Left lung (tissue), 10 donors: ENCODE measurements around the gene SLC6A2. TPM values are rescaled to one million over a fixed set of nuclear protein-coding genes. Genes with fewer than 3 reads are reported as not detected.

Source experiments
- ATAC-seq: fragments of 200-7000 bp; cut with Tn5 transposase; one replicate; pipeline ENCODE4 v1.9.1; 2020; ENCODE audit warnings: moderate library complexity
- DNase-seq, 4 donors: peaks; one replicate each; pipeline ENCODE4 v3.0.0-alpha.2; 2013 to 2020
- H3K27ac ChIP-seq, 2 donors: fragments of 200-600 bp; sonication (generic) in 1 of 2; one replicate each; pipeline versions ENCODE4 v1.5.0 to v1.8.0; 2020 to 2021
- H3K27me3 ChIP-seq, 2 donors: fragments of 200-600 bp; sonication (generic) in 1 of 2; one replicate each; pipeline versions ENCODE4 v1.5.0 to v1.8.0; 2020 to 2021
- H3K36me3 ChIP-seq, 2 donors: fragments of 200-600 bp; sonication (generic) in 1 of 2; one replicate each; pipeline versions ENCODE4 v1.5.0 to v1.8.0; 2020 to 2021
- H3K4me1 ChIP-seq, 2 donors: fragments of 200-600 bp; one replicate each; pipeline ENCODE4 v1.8.0; 2021
- H3K4me3 ChIP-seq, 2 donors: fragments of 200-600 bp; sonication (generic) in 1 of 2; one replicate each; pipeline versions ENCODE4 v1.5.0 to v1.8.0; 2020 to 2021; ENCODE audit warnings: mild to moderate bottlenecking in 1 of 2
- H3K9me3 ChIP-seq, 2 donors: fragments of 200-600 bp; sonication (generic) in 1 of 2; one replicate each; pipeline versions ENCODE4 v1.5.0 to v1.8.0; 2020 to 2021
- intact Hi-C, 2 donors: fragments of 100-400 bp; cut with DNase I; formaldehyde crosslinking; loops; one replicate each; pipeline versions ENCODE4 v1.11.2 to v1.14.2; 2022
- polyA plus RNA-seq, 6 donors: library from polyadenylated mRNA; unstranded; fragments of 120-200 nt; gene quantifications; one replicate each; pipeline ENCODE4 v1.2.1, GENCODE V29; 2013; ENCODE audit not compliant: insufficient read length in 6 of 6
- total RNA-seq, 2 donors: library from RNA; stranded (reverse); fragmentation: NEBNext Ultra II Directional; extraction: Animal tissue kit (Norgen Biotek cat#: 25700); gene quantifications; one replicate each; pipeline ENCODE4 v1.2.1, GENCODE V29; 2021
- TF ChIP-seq, protein P1 (sequence below), 2 donors: fragments of 200-600 bp; sonication (generic) in 1 of 2; IDR thresholded peaks; one replicate each; pipeline versions ENCODE4 v1.5.0 to v1.8.0; 2021; ENCODE audit warnings: antibody characterized with exemption in 2 of 2
- donor health status: DM: no; HTN: yes; CAD: no.
- donor health status: DM: no; HTN: no; CAD: no.

SLC6A2 gene
- total and polyA plus RNA-seq, 8 donors = 0.10 TPM; not detected in 5

DNA sequence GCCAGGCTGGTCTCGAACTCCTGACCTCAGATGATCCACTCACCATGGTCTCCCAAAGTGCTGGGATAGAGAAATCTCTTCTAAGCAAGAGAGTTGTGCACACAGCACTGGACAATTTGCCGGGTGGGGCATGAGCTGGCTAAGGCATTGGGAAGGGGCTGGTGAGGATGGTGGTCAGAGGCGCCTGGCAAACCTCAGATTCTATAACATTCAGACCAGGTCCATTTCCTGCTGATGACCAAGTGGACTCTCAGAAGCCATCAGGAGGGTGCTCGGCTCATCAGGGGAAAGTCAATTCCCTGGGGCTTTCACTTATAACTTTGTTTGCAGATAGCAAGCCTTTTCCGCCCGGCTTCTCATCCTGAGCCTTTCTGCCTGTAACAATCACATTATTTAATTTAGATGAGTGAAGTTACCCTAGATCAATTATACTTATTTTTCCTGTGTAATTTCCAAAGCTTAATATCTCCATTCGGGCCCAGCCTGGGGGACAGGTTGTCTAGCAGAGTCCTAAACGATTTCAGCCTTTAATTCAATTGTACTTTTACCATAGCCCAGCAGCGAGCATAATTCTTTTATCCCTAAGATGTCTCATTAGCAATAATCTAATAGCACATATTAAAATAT lies 15.0 kb upstream of the SLC6A2 start:
- TF ChIP-seq, protein P1, sequence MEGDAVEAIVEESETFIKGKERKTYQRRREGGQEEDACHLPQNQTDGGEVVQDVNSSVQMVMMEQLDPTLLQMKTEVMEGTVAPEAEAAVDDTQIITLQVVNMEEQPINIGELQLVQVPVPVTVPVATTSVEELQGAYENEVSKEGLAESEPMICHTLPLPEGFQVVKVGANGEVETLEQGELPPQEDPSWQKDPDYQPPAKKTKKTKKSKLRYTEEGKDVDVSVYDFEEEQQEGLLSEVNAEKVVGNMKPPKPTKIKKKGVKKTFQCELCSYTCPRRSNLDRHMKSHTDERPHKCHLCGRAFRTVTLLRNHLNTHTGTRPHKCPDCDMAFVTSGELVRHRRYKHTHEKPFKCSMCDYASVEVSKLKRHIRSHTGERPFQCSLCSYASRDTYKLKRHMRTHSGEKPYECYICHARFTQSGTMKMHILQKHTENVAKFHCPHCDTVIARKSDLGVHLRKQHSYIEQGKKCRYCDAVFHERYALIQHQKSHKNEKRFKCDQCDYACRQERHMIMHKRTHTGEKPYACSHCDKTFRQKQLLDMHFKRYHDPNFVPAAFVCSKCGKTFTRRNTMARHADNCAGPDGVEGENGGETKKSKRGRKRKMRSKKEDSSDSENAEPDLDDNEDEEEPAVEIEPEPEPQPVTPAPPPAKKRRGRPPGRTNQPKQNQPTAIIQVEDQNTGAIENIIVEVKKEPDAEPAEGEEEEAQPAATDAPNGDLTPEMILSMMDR (IDR thresholded peaks at IDR 0.05) = no peak
- Histone ChIP-seq H3K4me1 (no peaks in the 10 kb centered on the region), H3K27ac (no peak overlapping the region), H3K27me3 (peaks cover 0 to 10% of the 10 kb centered on the region in 2 donors), H3K9me3 (no peaks in the 10 kb centered on the region), H3K4me3 (no peak overlapping the region), H3K36me3 (no peaks in the 10 kb centered on the region)
- no peak for ATAC-seq
- intact Hi-C loops = no loop called here
- no peak for DNase-seq

DNA sequence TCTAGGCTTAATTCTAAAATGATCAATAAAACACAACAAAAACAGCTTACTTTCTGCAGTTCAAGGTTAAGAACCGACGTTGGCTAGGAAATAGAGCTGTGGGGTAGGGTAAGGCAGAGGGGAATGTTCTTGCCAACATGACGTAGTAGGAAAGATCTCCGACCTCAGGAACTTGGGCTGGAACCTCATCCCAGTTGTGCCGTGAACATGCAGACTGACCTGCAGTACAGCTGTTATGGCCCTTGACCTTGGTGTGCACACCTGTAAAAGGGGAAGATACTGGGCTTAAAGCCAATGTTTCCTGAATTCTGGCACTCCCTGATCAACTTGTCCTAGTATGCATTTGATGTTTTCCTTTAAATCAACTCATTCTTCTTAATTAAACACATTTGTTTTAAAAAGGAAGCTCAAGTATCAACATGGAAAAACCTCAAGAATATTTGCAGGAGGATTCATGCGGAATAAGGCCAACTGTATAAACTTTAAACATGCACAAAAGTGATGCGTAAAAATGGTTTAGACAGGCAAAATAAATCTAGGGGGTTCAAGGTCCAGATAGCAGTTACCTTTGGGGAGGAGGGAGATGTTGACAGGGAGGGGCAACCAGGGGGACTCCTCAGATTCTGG lies 14.2 kb upstream of the SLC6A2 start:
- TF ChIP-seq, protein P1 (IDR thresholded peaks at IDR 0.05) = no peak

DNA sequence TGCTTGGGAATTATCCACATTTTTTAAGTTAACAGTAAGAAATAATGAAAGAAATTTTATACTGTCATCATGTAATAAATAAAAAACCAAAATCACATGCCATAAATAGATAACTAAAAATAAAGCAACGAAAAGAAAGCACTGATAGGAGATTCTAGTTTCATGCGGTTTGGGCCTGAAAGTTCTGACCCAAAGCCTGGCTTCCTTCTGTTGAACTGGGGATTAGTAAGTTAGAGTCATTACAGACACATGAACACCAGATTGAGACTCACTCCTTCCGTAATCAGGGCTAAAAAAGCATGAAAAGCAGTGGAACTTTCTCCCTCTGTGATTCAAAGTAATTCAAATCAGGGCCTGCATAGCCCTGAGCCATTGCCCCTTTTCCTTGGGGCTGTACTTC lies 13.2 kb upstream of the SLC6A2 start:
- H3K9me3 ChIP-seq = no peaks in the 10 kb centered on the region
- TF ChIP-seq, protein P1 (IDR thresholded peaks at IDR 0.05) = no peak
- no peak overlapping the region for H3K27ac ChIP-seq
- no peaks in the 10 kb centered on the region for H3K4me1 ChIP-seq
- H3K4me3 ChIP-seq = no peak overlapping the region
- H3K36me3 ChIP-seq = no peaks in the 10 kb centered on the region
- no peak for ATAC-seq
- intact Hi-C loops = no loop called here
- H3K27me3 ChIP-seq = peaks cover 0 to 9% of the 10 kb centered on the region in 2 donors
- no peak for DNase-seq

More for the DNA sequence above, 14.2 kb upstream of the SLC6A2 start:
- H3K27me3 ChIP-seq = peaks cover 0 to 10% of the 10 kb centered on the region in 2 donors
- no peaks in the 10 kb centered on the region for H3K36me3 ChIP-seq
- no peaks in the 10 kb centered on the region for H3K9me3 ChIP-seq
- DNase-seq = no peak
- intact Hi-C loops = no loop called here
- no peaks in the 10 kb centered on the region for H3K4me1 ChIP-seq
- no peak for ATAC-seq
- H3K4me3 ChIP-seq = no peak overlapping the region
- H3K27ac ChIP-seq = no peak overlapping the region

DNA sequence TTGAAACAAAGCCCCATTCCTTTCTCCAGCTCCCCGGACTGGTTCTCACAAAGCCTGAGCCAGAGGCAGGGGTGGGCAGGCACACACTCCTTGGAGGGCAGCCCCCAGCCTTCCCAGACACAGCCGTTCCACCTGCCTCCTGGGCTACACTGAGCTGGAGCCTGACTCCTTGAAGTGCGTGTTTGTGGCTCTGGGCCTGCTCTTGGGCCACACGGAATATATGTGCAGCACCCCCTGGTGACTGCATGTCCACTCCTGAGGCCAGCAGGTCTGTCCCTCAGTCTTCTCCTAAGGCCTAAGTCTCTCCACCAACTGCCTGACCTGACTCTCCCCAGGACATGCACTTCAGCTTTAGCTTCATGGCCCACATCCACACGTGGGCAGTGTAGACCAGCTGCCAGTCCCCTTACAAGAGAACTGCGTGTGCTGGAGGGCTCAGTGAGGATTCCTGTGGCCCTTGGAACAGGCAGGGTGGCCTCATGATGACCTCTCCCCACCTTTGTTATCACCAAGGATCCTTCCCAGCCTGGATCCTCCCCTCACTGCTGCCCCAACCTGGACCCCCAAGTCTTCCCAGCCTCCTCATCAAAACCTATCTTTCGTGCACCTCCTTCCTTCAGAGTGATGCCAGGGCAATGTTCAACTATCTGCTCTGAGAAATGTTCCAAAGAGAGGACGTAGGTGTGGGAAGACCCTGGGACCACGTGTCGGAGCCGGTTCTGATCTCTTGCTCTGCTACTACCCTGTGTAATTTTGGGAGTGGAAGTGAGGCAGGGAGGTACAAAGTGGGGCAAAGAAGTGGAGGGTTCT lies 12.4 kb upstream of the SLC6A2 start:
- TF ChIP-seq, protein P1 (IDR thresholded peaks at IDR 0.05) = peak in 1 of 2 donors; percentile 11
- Histone ChIP-seq H3K4me1 (no peaks in the 10 kb centered on the region), H3K36me3 (no peaks in the 10 kb centered on the region), H3K27ac (no peak overlapping the region), H3K9me3 (no peaks in the 10 kb centered on the region), H3K4me3 (no peak overlapping the region), H3K27me3 (peaks cover 0 to 2% of the 10 kb centered on the region in 2 donors)
- peak; percentile 82 for ATAC-seq
- intact Hi-C loops = no loop called here
- no peak for DNase-seq

DNA sequence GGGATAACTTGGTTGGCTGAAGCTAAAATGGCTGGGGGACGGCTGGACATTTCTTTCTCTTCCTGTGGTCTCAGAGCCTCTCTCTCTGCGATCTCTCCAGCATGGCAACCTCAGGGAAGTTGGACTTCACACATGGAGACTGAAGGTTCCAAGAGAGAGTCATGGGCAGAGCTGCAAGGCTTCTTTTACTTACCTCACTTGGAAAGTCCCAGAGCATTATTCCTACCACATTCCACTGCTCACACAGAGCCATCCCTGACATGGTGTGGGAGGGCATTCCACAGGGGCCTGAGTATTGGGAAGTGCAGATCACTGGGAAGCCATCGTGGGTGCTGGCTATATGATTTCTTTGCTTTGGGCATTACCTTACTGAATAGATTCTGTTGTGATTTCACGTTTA lies 9.8 kb upstream of the SLC6A2 start:
- ATAC-seq (no peak), DNase-seq (no peak)
- Histone ChIP-seq H3K9me3 (no peaks in the 10 kb centered on the region), H3K27me3 (peaks cover 0 to 11% of the 10 kb centered on the region in 2 donors), H3K27ac (no peak overlapping the region), H3K36me3 (no peaks in the 10 kb centered on the region), H3K4me3 (no peak overlapping the region), H3K4me1 (no peaks in the 10 kb centered on the region)
- intact Hi-C loops = no loop called here
- TF ChIP-seq, protein P1 (IDR thresholded peaks at IDR 0.05) = no peak
